Measurements from ENCODE around the gene LTBP2. TPM values are rescaled to one million over a fixed set of nuclear protein-coding genes. Genes with fewer than 3 reads are reported as not detected.

The LTBP2 gene
- polyA plus RNA-seq, 1 donor from 2014 or later: 0.33 TPM

DNA sequence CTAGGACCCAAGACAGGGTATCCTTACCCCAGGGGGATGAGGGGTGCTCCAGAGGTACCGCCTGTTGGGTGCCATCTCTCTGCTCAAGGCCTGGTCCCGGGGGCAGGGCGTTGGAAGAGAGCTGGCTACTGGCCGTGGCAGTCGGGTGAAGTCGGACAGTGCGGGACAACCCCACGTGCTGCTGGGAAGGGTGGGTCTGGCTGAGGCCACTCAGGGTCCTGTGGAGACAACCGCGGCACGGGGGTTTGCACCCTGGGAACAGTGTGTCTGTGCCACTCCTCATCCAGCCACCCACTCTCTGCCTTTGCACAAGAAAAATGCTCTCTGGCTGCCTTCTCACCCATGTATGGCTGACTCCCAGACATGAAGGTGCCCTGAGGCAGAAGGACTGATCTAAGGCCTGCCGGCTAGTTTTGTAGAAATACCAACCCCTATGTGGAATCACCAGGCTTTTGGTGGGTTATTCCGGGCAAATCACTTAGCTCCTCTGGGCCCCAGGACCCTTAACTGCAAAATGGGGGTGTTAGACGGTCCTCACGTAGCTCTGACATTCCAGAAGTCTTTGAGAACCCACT, 56.5 kb downstream of the LTBP2 start:
- Histone ChIP-seq H3F3A (ENCODE audit: insufficient read depth, low read length, poor library complexity, severe bottlenecking) (no peaks in the 10 kb centered on the region), H3K4me3 (ENCODE audit: low read length) (no peak overlapping the region), H3K9me2 (ENCODE audit: insufficient read depth, low read length) (no peaks in the 10 kb centered on the region), H3K4me2 (ENCODE audit: low read length) (no peak overlapping the region), H4K20me1 (ENCODE audit: insufficient read depth) (no peaks in the 10 kb centered on the region), H3K79me2 (replicated peaks; ENCODE audit: insufficient read depth, low read length) (no peaks in the 10 kb centered on the region), H3K27me3 (ENCODE audit: insufficient read depth, low read depth, low read length) (no peaks in the 10 kb centered on the region), H3K9ac (ENCODE audit: low read length) (no peak overlapping the region), H2AFZ (ENCODE audit: low read depth, low read length) (no peak overlapping the region), H3K9me3 (ENCODE audit: low read length) (no peaks in the 10 kb centered on the region), H3K36me3 (ENCODE audit: insufficient read depth, low read length) (no peaks in the 10 kb centered on the region), H3K27ac (ENCODE audit: low read length) (no peak overlapping the region)
- TF ChIP-seq TAF1 (IDR thresholded peaks at IDR 0.05; ENCODE audit: low read depth) (no peak), EZH2 (IDR thresholded peaks at IDR 0.05; ENCODE audit: borderline replicate concordance, insufficient read depth, low read length, poor library complexity, severe bottlenecking) (no peak), POLR2AphosphoS5 (IDR thresholded peaks at IDR 0.05) (no peak), SMC3 (conservative IDR thresholded peaks at IDR 0.05; ENCODE audit: poor library complexity) (no peak), RAD21 (conservative IDR thresholded peaks at IDR 0.05) (no peak), EP300 (conservative IDR thresholded peaks at IDR 0.05; ENCODE audit: poor library complexity, severe bottlenecking) (no peak)
- TF ChIP-seq, protein P1, sequence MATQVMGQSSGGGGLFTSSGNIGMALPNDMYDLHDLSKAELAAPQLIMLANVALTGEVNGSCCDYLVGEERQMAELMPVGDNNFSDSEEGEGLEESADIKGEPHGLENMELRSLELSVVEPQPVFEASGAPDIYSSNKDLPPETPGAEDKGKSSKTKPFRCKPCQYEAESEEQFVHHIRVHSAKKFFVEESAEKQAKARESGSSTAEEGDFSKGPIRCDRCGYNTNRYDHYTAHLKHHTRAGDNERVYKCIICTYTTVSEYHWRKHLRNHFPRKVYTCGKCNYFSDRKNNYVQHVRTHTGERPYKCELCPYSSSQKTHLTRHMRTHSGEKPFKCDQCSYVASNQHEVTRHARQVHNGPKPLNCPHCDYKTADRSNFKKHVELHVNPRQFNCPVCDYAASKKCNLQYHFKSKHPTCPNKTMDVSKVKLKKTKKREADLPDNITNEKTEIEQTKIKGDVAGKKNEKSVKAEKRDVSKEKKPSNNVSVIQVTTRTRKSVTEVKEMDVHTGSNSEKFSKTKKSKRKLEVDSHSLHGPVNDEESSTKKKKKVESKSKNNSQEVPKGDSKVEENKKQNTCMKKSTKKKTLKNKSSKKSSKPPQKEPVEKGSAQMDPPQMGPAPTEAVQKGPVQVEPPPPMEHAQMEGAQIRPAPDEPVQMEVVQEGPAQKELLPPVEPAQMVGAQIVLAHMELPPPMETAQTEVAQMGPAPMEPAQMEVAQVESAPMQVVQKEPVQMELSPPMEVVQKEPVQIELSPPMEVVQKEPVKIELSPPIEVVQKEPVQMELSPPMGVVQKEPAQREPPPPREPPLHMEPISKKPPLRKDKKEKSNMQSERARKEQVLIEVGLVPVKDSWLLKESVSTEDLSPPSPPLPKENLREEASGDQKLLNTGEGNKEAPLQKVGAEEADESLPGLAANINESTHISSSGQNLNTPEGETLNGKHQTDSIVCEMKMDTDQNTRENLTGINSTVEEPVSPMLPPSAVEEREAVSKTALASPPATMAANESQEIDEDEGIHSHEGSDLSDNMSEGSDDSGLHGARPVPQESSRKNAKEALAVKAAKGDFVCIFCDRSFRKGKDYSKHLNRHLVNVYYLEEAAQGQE (IDR thresholded peaks at IDR 0.05; ENCODE audit: borderline replicate concordance): no peak

- no peak overlapping the region for H3K27ac ChIP-seq (ENCODE audit: low read length)
- H3K9me2 ChIP-seq (ENCODE audit: insufficient read depth, low read length): no peaks in the 10 kb centered on the region
- no peaks in the 10 kb centered on the region for H3F3A ChIP-seq (ENCODE audit: insufficient read depth, low read length, poor library complexity, severe bottlenecking)
- no peaks in the 10 kb centered on the region for H3K27me3 ChIP-seq (ENCODE audit: insufficient read depth, low read depth, low read length)
- H3K4me2 ChIP-seq (ENCODE audit: low read length): no peak overlapping the region
- H3K36me3 ChIP-seq (ENCODE audit: insufficient read depth, low read length): no peaks in the 10 kb centered on the region
- H3K79me2 ChIP-seq (replicated peaks; ENCODE audit: insufficient read depth, low read length): no peaks in the 10 kb centered on the region
- no peaks in the 10 kb centered on the region for H3K9me3 ChIP-seq (ENCODE audit: low read length)
- no peak overlapping the region for H3K9ac ChIP-seq (ENCODE audit: low read length)
- no peaks in the 10 kb centered on the region for H4K20me1 ChIP-seq (ENCODE audit: insufficient read depth)
- TF ChIP-seq TAF1 (IDR thresholded peaks at IDR 0.05; ENCODE audit: low read depth): no peak
- TF ChIP-seq CTCF (IDR thresholded peaks at IDR 0.05; ENCODE audit: poor library complexity, severe bottlenecking): no peak
- no peak for TF ChIP-seq EZH2 (IDR thresholded peaks at IDR 0.05; ENCODE audit: borderline replicate concordance, insufficient read depth, low read length, poor library complexity, severe bottlenecking)
- no peak for TF ChIP-seq POLR2AphosphoS5 (IDR thresholded peaks at IDR 0.05)
- no peak for TF ChIP-seq RAD21 (conservative IDR thresholded peaks at IDR 0.05)
- TF ChIP-seq MXI1 (conservative IDR thresholded peaks at IDR 0.05; ENCODE audit: poor library complexity, severe bottlenecking): no peak
- TF ChIP-seq, protein P1 (IDR thresholded peaks at IDR 0.05; ENCODE audit: borderline replicate concordance): no peak
- H3K4me3 ChIP-seq (ENCODE audit: low read length): no peak overlapping the region
- no peak overlapping the region for H2AFZ ChIP-seq (ENCODE audit: low read depth, low read length)
These were observed 57.2 kb downstream of the LTBP2 start for GRCh38 chr14:74554742-74555362.

Data from neural cell (in vitro differentiated cells).